Neural cell (in vitro differentiated cells): ENCODE data around the gene RPLP2.

Source experiments
- CTCF ChIP-seq: fragments of 450-650 bp; IDR thresholded peaks from 2 replicates; pipeline ENCODE4 v1.5.1; 2014; ENCODE audit warnings: antibody characterized with exemption, mild to moderate bottlenecking, moderate library complexity; ENCODE audit not compliant: poor library complexity, severe bottlenecking
- EZH2 ChIP-seq: fragments of 200-600, 300-800 bp; shearing (Covaris generic), sonication (generic); IDR thresholded peaks from 2 replicates; pipeline ENCODE4 v1.6.1; 2014; ENCODE audit warnings: antibody characterized with exemption, low read length, borderline replicate concordance, mild to moderate bottlenecking; ENCODE audit not compliant: insufficient read depth, poor library complexity, severe bottlenecking
- POLR2AphosphoS5 ChIP-seq: IDR thresholded peaks from 2 replicates; pipeline ENCODE4 v1.6.1; 2012
- RAD21 ChIP-seq: fragments of 450-650 bp; conservative IDR thresholded peaks from 2 replicates; pipeline ENCODE4 v1.6.1; 2014; ENCODE audit warnings: antibody characterized with exemption, mild to moderate bottlenecking, moderate library complexity
- REST ChIP-seq: IDR thresholded peaks from 2 replicates; pipeline ENCODE4 v1.6.1; 2012; ENCODE audit warnings: borderline replicate concordance

- no peak for TF ChIP-seq CTCF
- no peak for TF ChIP-seq EZH2
- TF ChIP-seq RAD21 = no peak
- no peak for TF ChIP-seq POLR2AphosphoS5
- no peak for TF ChIP-seq REST
Measured at GRCh38 chr11:820655-821511, 11.1 kb downstream of the RPLP2 start.
